Endodermal cell (in vitro differentiated cells): ENCODE results near the gene VASP. TPM values are rescaled to one million over a fixed set of nuclear protein-coding genes. Genes with fewer than 3 reads are reported as not detected.
A peak's percentile ranks its signal among the peaks of the same experiment; 100 is the strongest.

Source experiments
- DNase-seq: peaks from one replicate; pipeline ENCODE4 v3.0.0-alpha.2; 2017
- H3K27ac ChIP-seq: 2 replicates; pipeline ENCODE4 v1.5.1; 2013; ENCODE audit warnings: mild to moderate bottlenecking, low read depth, low read length, moderate library complexity
- H3K27me3 ChIP-seq: 2 replicates; pipeline ENCODE4 v1.6.1; 2013; ENCODE audit warnings: mild to moderate bottlenecking, low read length, moderate library complexity; ENCODE audit not compliant: insufficient read depth, control insufficient read depth, poor library complexity, severe bottlenecking
- H3K36me3 ChIP-seq: 2 replicates; pipeline ENCODE4 v1.7.0; 2013; ENCODE audit warnings: mild to moderate bottlenecking, low read length, moderate library complexity; ENCODE audit not compliant: control insufficient read depth, insufficient read depth
- H3K4me1 ChIP-seq: one replicate; pipeline ENCODE4 v1.7.0; 2013; ENCODE audit warnings: low read length; ENCODE audit not compliant: control insufficient read depth, insufficient read depth
- H3K4me3 ChIP-seq: 2 replicates; pipeline ENCODE4 v1.5.1; 2013; ENCODE audit warnings: mild to moderate bottlenecking, low read length, moderate library complexity
- H3K9ac ChIP-seq: 2 replicates; pipeline ENCODE4 v1.6.1; 2013; ENCODE audit warnings: mild to moderate bottlenecking, low read length, moderate library complexity; ENCODE audit not compliant: poor library complexity, severe bottlenecking; ENCODE audit errors: extremely low read depth
- H3K9me3 ChIP-seq: 2 replicates; pipeline ENCODE4 v1.6.1; 2013; ENCODE audit warnings: mild to moderate bottlenecking, low read length, moderate library complexity; ENCODE audit not compliant: control insufficient read depth
- H3K27ac Mint-ChIP-seq: 2 replicates; pipeline ENCODE4 v1.8.0; 2020; ENCODE audit warnings: mixed read lengths
- H3K27me3 Mint-ChIP-seq: 2 replicates; pipeline ENCODE4 v1.8.0; 2021; ENCODE audit warnings: mild to moderate bottlenecking, mixed read lengths; ENCODE audit not compliant: insufficient read depth
- H3K36me3 Mint-ChIP-seq: 2 replicates; pipeline ENCODE4 v1.8.0; 2020; ENCODE audit warnings: low read depth, mixed read lengths
- H3K4me1 Mint-ChIP-seq: 2 replicates; pipeline ENCODE4 v1.8.0; 2020; ENCODE audit warnings: mixed read lengths
- H3K4me3 Mint-ChIP-seq: 2 replicates; pipeline ENCODE4 v1.8.0; 2020; ENCODE audit warnings: mild to moderate bottlenecking, moderate library complexity, mixed read lengths
- H3K9me3 Mint-ChIP-seq: 2 replicates; pipeline ENCODE4 v1.8.0; 2020; ENCODE audit warnings: mild to moderate bottlenecking, mixed read lengths
- WGBS, 2 experiments: methylation state at CpG; one replicate each; pipeline versions ENCODE4 v1.1.5 to v1.1.7; 2013; ENCODE audit warnings: missing lambda C conversion rate in 2 of 2, mixed read lengths in 1 of 2; ENCODE audit not compliant: insufficient coverage in 1 of 2, insufficient read length in 1 of 2; 5-methylcytosine and 5-hydroxymethylcytosine counted together
- total RNA-seq, 2 donors: library from RNA; stranded (reverse); fragmentation: NEBNext Ultra II Directional in 1 of 2; extraction: Animal tissue kit (Norgen Biotek cat#: 25700) in 1 of 2; gene quantifications; 2 replicates in 1 of 2; 3 replicates in 1 of 2; pipeline ENCODE4 v1.2.1, GENCODE V29; 2021
- TF ChIP-seq, protein P1 (sequence below): fragments of 200-600 bp; sonication (generic); conservative IDR thresholded peaks from 2 replicates; pipeline ENCODE4 v1.5.0; 2021; ENCODE audit warnings: antibody characterized with exemption, mild to moderate bottlenecking

VASP gene
- total RNA-seq, 2 donors from 2014 or later, result 134 to 144 TPM

DNA sequence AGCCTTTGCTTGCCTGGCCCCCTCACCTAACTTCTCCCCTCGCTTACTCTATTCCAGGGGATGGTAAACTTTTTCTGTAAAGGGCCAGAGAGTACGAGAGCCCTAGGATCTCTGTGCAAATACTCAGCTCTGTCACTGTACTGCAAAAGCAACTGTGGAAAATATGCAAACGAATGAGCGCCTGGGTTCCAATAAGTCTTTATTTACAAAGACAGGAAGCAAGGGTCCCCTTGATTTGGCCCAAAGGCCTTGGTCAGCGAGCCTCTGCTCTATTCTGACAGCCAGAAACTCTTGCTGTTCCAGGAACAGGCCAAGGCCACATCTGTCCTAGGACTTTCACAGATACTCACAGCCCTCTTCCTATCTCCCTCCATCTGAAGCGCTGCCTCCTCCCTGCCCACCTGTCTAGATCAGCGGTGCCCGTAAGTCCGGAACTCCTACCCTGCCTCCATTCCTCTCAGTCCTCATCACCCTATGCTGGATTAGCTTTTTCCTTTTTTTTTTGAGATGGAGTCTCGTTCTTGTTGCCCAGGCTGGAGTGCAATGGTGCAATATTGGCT, 40.0 kb downstream of the VASP start:
- DNase-seq, result no peak
- Mint-ChIP-seq H3K4me1 (no peaks in the 10 kb centered on the region), H3K9me3 (peaks cover 3% of the 10 kb centered on the region), H3K27me3 (no peaks in the 10 kb centered on the region), H3K27ac (no peak overlapping the region), H3K4me3 (no peak overlapping the region), H3K36me3 (peaks cover 6% of the 10 kb centered on the region)
- Histone ChIP-seq H3K4me1 (no peaks in the 10 kb centered on the region), H3K36me3 (no peaks in the 10 kb centered on the region), H3K27me3 (no peaks in the 10 kb centered on the region), H3K9ac (no peak overlapping the region), H3K4me3 (no peak overlapping the region), H3K27ac (no peak overlapping the region), H3K9me3 (no peaks in the 10 kb centered on the region)
- 90 to 93% methylated on average over 9 to 10 of the region's 10 CpGs for WGBS, 2 experiments
- TF ChIP-seq, protein P1, sequence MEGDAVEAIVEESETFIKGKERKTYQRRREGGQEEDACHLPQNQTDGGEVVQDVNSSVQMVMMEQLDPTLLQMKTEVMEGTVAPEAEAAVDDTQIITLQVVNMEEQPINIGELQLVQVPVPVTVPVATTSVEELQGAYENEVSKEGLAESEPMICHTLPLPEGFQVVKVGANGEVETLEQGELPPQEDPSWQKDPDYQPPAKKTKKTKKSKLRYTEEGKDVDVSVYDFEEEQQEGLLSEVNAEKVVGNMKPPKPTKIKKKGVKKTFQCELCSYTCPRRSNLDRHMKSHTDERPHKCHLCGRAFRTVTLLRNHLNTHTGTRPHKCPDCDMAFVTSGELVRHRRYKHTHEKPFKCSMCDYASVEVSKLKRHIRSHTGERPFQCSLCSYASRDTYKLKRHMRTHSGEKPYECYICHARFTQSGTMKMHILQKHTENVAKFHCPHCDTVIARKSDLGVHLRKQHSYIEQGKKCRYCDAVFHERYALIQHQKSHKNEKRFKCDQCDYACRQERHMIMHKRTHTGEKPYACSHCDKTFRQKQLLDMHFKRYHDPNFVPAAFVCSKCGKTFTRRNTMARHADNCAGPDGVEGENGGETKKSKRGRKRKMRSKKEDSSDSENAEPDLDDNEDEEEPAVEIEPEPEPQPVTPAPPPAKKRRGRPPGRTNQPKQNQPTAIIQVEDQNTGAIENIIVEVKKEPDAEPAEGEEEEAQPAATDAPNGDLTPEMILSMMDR, result no peak

- Histone ChIP-seq H3K9ac (no peak overlapping the region), H3K27ac (no peak overlapping the region), H3K4me3 (no peak overlapping the region), H3K27me3 (no peaks in the 10 kb centered on the region), H3K9me3 (no peaks in the 10 kb centered on the region), H3K4me1 (no peaks in the 10 kb centered on the region), H3K36me3 (no peaks in the 10 kb centered on the region)
- H3K9me3 Mint-ChIP-seq, result peaks cover 3% of the 10 kb centered on the region
- H3K4me1 Mint-ChIP-seq, result no peaks in the 10 kb centered on the region
- DNase-seq, result no peak
- 79 to 86% methylated on average over 5 to 9 of the region's 9 CpGs for WGBS, 2 experiments
- H3K27ac Mint-ChIP-seq, result no peak overlapping the region
- H3K4me3 Mint-ChIP-seq, result no peak overlapping the region
- TF ChIP-seq, protein P1, result no peak
- peaks cover 9% of the 10 kb centered on the region for H3K36me3 Mint-ChIP-seq
- H3K27me3 Mint-ChIP-seq, result no peaks in the 10 kb centered on the region
Measured at GRCh38 chr19:45547965-45548609, 40.8 kb downstream of the VASP start.

GRCh38 chr19:45553464-45553863, 46.2 kb downstream of the VASP start:
- Histone ChIP-seq H3K4me1 (no peaks in the 10 kb centered on the region), H3K4me3 (no peak overlapping the region), H3K36me3 (no peaks in the 10 kb centered on the region), H3K9ac (no peak overlapping the region), H3K27ac (no peak overlapping the region), H3K27me3 (no peaks in the 10 kb centered on the region), H3K9me3 (no peaks in the 10 kb centered on the region)
- Mint-ChIP-seq H3K27ac (no peak overlapping the region), H3K4me3 (peak overlapping the region; percentile 45), H3K36me3 (peaks cover 12% of the 10 kb centered on the region), H3K4me1 (no peaks in the 10 kb centered on the region), H3K27me3 (no peaks in the 10 kb centered on the region), H3K9me3 (no peaks in the 10 kb centered on the region)
- TF ChIP-seq, protein P1, result peak; percentile 73
- 92 to 93% methylated on average over 26 to 34 of the region's 34 CpGs for WGBS, 2 experiments
- DNase-seq, result peak; percentile 90
